Psoas muscle (tissue), 8 donors: ENCODE results near the gene IGF1R. TPM values are rescaled to one million over a fixed set of nuclear protein-coding genes. Genes with fewer than 3 reads are reported as not detected.

Experiments used
- ATAC-seq, 4 donors: fragments of 200-7000 bp; cut with Tn5 transposase; one replicate each; pipeline ENCODE4 v1.9.1; 2020; ENCODE audit warnings: moderate library complexity in 3 of 4, mild to moderate bottlenecking in 2 of 4
- DNase-seq, 2 donors: peaks; one replicate each; pipeline ENCODE4 v3.0.0-alpha.2; 2020
- H3K27ac ChIP-seq: fragments of 200-600 bp; one replicate; pipeline ENCODE4 v1.8.0; 2022
- H3K27me3 ChIP-seq, 3 donors: fragments of 200-600 bp in 1 of 3; one replicate each; pipeline versions ENCODE4 v1.6.1 to v1.8.0; 2013 to 2022; ENCODE audit warnings: low read length in 2 of 3, mild to moderate bottlenecking in 2 of 3, moderate library complexity in 1 of 3; ENCODE audit not compliant: insufficient read depth in 3 of 3
- H3K36me3 ChIP-seq, 2 donors: fragments of 200-600 bp in 1 of 2; one replicate each; pipeline versions ENCODE4 v1.6.1 to v1.8.0; 2013 to 2022; ENCODE audit warnings: low read depth in 1 of 2, mild to moderate bottlenecking in 1 of 2, moderate library complexity in 1 of 2; ENCODE audit not compliant: insufficient read depth in 1 of 2
- H3K4me1 ChIP-seq: fragments of 200-600 bp; one replicate; pipeline ENCODE4 v1.8.0; 2022
- H3K4me3 ChIP-seq: fragments of 200-600 bp; one replicate; pipeline ENCODE4 v1.8.0; 2022; ENCODE audit warnings: mild to moderate bottlenecking
- H3K9me3 ChIP-seq: fragments of 200-600 bp; one replicate; pipeline ENCODE4 v1.8.0; 2022
- CTCF ChIP-seq: fragments of 200-600 bp; IDR thresholded peaks from one replicate; pipeline ENCODE4 v1.8.0; 2022; ENCODE audit warnings: antibody characterized with exemption
- WGBS, 3 donors: extraction: QIAGEN DNeasy Blood & Tissue Kit; methylation state at CpG; one replicate each; pipeline versions ENCODE4 v1.1.6 to v1.1.7; 2013; 5-methylcytosine and 5-hydroxymethylcytosine counted together
- intact Hi-C, 2 donors: fragments of 100-400 bp; cut with DNase I; formaldehyde crosslinking; loops; one replicate each; pipeline versions ENCODE4 v1.11.0 to v1.14.2; 2022
- polyA plus RNA-seq, 3 donors: library from polyadenylated mRNA; stranded (reverse); fragments of 200-250 nt; gene quantifications; one replicate each; pipeline ENCODE4 v1.2.3, GENCODE V29; 2013
- total RNA-seq, 4 donors: library from RNA; stranded (reverse); fragmentation: NEBNext Ultra II Directional in 2 of 4; extraction: Animal tissue kit (Norgen Biotek cat#: 25700) in 2 of 4; gene quantifications; one replicate each; pipeline versions ENCODE4 v1.2.1 to v1.2.4, GENCODE V29; 2021 to 2023
- donor health status: healthy with polysubstance abuse.
- donor health status: DM: no; HTN: no; CAD: no; lungs with moderate emphysema.
- donor health status: Bipolar disorder and iron deficiency.
- donor health status: healthy.
- donor health status: DM: yes; HTN: yes; CAD: no.
- donor health status: DM: no; HTN: no; CAD: no.
- donor health status: DM: no; HTN: no; CAD: no.
- donor health status: DM: yes; HTN: yes; CAD: no.

The IGF1R gene
- total and polyA plus RNA-seq, 7 donors: 2.1 to 20.4 (median 12.0) TPM

DNA sequence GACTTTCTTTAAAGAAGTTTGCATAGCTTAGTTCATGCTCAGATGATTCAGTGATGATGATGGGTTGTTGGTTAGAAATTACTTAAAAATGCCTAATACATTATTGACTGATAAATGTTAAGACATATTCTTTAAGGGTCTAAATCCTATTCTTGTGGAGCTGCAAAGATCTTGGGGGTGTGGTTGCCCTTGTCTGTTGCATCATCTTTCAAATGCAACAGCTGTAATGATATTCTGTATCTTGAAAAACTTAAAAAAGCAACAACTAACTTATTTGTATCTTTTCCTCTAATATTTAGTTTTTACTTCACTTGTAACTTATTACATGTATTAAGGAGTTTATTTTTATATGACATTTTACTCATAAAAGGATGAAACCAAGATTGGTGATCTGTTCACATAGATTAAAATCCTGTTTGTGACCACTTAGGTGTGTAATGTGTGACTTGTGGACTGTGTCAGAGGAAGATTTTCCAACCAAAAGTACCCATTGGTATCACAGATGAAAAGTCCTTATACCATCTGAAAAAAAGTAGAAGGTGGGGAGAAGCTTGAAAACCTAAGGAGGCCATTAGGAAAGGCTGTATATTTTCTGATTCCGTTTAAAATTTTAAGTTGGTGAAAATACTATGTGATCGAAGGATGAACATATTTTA is 142.8 kb downstream of the IGF1R start:
- no peak for DNase-seq
- H3K9me3 ChIP-seq: no peaks in the 10 kb centered on the region
- H3K27me3 ChIP-seq: no peaks in the 10 kb centered on the region
- no peak overlapping the region for H3K4me3 ChIP-seq
- ATAC-seq: no peak
- 94 to 96% (median 95%) methylated on average over 2 of the region's 2 CpGs for WGBS, 3 donors
- no peak overlapping the region for H3K27ac ChIP-seq
- TF ChIP-seq CTCF: no peak
- intact Hi-C loops: no loop called here
- peaks cover 19% of the 10 kb centered on the region for H3K4me1 ChIP-seq
- H3K36me3 ChIP-seq: no peaks in the 10 kb centered on the region

DNA sequence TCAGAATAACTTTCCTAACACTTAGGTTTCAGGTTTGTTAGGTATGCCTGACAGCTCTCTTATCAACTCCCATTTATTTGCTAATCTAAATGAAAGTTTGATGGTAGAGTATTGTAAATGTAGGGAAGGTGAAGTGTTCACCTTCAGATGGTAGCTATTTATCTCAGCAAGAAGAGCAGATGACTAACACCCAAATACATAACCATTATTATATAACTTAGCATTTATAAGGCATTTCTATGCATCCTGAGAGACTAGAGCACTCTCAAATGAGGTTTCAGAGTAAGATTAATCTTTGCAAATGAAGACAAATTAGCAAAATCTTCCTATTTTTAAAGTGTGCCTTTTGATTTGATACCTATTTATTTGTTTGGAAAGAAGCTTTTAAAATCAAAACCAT is 143.8 kb downstream of the IGF1R start:
- H3K4me1 ChIP-seq: peaks cover 11% of the 10 kb centered on the region
- intact Hi-C loops: no loop called here
- no peak for DNase-seq
- no peak overlapping the region for H3K27ac ChIP-seq
- no peak for ATAC-seq
- TF ChIP-seq CTCF: no peak
- no peaks in the 10 kb centered on the region for H3K9me3 ChIP-seq
- H3K4me3 ChIP-seq: no peak overlapping the region
- no peaks in the 10 kb centered on the region for H3K27me3 ChIP-seq
- no peaks in the 10 kb centered on the region for H3K36me3 ChIP-seq

DNA sequence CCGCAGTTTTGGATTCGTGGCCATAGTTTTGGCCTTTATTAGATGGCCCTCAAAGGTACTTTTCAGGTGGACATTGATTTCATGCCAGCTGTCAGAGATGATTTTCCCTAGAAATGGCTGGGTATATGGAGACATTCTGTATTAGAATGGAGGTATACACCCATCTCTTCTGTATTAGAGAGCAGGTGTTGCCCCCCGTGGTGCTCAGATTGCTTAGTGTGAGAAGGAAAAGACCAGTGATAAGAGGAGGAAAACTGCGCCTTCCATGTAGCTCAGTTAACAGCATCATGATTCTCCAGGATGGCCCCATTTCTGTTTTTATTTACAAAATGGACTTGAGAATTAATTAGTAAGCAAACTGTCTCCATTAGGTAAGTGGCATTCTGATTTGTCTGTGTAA is 145.9 kb downstream of the IGF1R start:
- ATAC-seq (no peak), DNase-seq (no peak)
- no peak overlapping the region for H3K27ac ChIP-seq
- no peaks in the 10 kb centered on the region for H3K9me3 ChIP-seq
- H3K36me3 ChIP-seq: no peaks in the 10 kb centered on the region
- peaks cover 19% of the 10 kb centered on the region for H3K4me1 ChIP-seq
- intact Hi-C loops: no loop called here
- WGBS, 3 donors: 93 to 98% (median 97%) methylated on average over 4 of the region's 4 CpGs
- no peak for TF ChIP-seq CTCF
- no peaks in the 10 kb centered on the region for H3K27me3 ChIP-seq
- no peak overlapping the region for H3K4me3 ChIP-seq

DNA sequence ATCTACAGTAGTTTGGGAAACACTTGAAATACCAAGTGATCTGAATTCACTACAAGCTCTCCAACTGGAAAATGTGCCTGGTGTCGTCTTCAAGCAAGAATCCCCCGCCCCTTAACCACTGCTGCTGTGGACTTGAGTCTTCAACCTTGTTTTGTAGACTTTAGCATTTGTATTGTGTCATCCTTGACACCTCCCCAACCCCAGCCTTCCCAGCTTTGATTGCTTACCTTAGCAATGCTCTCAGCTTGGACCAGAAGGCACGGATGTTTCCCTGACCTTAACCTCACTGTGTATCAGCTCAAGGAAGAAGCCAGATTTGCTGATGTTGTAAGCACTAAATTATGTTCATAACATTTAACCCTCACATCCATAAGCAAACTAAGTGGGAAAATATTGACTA is 146.4 kb downstream of the IGF1R start:
- intact Hi-C loops: loop anchor here in 1 of 2 donors (5.0 kb wide), 1 partner anchor 48 kb away; no protein-coding TSS in a partner anchor
- ATAC-seq: no peak
- peaks cover 25% of the 10 kb centered on the region for H3K4me1 ChIP-seq

More for the DNA sequence above, 146.4 kb downstream of the IGF1R start:
- no peak for DNase-seq
- Histone ChIP-seq H3K27ac (no peak overlapping the region), H3K9me3 (no peaks in the 10 kb centered on the region), H3K4me3 (no peak overlapping the region), H3K27me3 (no peaks in the 10 kb centered on the region), H3K36me3 (no peaks in the 10 kb centered on the region)
- 72 to 84% (median 72%) methylated on average over 3 of the region's 3 CpGs for WGBS, 3 donors
- no peak for TF ChIP-seq CTCF
